ENCODE results near the gene TDRD7.

DNA sequence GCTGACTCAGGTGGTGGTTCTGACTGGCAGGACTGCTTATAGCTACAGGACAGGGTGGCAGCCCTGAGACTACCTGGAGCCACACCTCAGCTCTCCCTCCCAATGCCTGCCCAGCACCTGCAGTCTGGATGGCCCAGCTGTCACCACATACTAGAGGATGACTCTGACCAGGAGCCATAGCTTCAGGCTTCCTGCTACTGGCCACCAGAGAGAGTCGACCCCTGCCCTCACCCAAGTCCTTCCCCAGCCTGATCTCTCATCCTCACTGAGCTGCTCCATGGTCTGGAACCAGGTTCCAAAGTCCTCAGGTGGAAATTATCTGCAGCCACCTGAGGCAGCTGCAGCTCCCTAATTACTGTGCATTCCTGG is 25.6 kb upstream of the TDRD7 start:
- TF ChIP-seq EP300 (IDR thresholded peaks at IDR 0.05) (no peak), POLR2A (IDR thresholded peaks at IDR 0.05) (no peak), POLR2AphosphoS5 (IDR thresholded peaks at IDR 0.05) (no peak)
